ENCODE data around the gene THAP4.
"Not testable (repeated sequence)": the region's sequence is repeated elsewhere in the genome, so short reads cannot be mapped to it uniquely, and the experiment has no call there.

Gene THAP4

DNA sequence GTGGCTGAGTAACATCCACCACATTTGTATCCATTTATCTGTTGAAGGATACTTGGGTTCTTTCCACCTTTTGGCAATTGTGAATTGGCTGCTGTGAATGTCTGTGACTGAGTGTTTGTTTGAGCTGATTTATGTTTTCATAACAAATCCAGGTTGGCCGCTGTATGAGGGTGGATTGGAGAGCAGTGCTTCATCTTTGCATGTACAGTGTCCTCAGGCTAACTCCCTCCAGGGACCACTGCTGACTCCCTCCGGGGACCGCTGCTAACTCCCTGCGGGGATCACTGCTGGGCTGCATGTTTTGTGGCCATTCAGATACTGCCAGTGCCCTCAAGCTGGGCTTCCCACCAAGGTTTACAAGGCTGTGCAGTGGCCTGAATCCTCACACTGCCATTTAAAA is 68.2 kb downstream of the THAP4 start:
- no peak for DNase-seq (ENCODE audit: extremely low spot score, insufficient read length, low read depth)
- no peak for FAIRE-seq

- DNase-seq (ENCODE audit: extremely low spot score, insufficient read length, low read depth) (no peak), FAIRE-seq (no peak)
Observed at GRCh38 chr2:241567776-241568175, 69.2 kb downstream of the THAP4 start.

DNA sequence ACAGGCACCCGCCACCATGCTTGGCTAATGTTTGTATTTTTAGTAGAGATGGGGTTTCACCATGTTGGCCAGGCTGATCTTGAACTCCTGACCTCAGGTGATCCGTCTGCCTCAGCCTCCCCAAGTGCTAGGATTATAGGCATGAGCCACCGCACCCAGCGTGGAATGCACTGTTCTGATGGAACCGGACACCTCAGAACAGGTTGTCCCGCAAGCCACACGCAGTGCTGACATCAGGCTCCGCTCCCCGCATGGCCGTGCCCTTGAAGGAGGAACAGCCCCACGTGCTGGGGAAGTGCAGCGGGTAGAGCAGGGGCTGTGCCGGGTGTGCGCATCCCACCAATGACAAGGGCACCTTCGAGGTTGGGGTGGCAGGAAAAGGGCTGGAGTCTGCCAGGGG is 69.7 kb downstream of the THAP4 start:
- not testable (repeated sequence) for FAIRE-seq; DNase-seq (ENCODE audit: extremely low spot score, insufficient read length, low read depth)

DNA sequence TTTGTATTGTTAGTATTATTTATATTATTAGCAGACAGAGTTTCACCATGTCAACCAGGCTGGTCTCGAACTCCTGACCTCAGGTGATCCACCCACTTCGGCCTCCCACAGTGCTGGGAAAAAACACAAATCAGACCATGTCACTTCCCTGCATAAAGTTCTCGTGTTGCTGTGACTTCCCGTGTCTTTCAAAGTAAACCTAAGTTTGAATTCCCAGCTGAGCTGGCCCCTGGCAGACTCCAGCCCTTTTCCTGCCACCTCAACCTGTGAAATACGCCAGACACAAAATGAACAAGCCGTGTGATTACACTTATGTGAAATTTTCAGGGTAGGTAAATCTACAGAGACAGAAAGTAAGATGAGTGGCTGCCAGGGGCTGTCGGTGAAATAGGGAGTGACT is 70.5 kb downstream of the THAP4 start:
- FAIRE-seq (no peak), DNase-seq (ENCODE audit: extremely low spot score, insufficient read length, low read depth) (no peak)

DNA sequence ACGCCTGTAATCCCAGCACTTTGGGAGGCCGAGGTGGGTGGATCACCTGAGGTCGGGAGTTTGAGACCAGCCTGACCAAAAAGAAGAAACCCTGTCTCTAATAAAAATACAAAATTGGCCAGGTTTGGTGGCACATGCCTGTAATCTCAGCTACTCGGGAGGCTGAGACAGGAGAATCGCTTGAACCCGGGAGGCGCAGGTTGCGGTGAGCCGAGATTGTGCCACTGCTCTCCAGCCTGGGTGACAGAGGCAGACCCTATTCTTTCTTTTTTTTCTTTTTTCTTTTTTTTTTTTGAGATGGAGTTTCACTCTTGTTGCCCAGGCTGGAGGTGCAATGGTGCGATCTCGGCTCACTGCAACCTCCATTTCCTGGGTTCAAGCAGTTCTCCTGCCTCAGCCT is 70.9 kb downstream of the THAP4 start:
- not testable (repeated sequence) for FAIRE-seq; DNase-seq (ENCODE audit: extremely low spot score, insufficient read length, low read depth)

DNA sequence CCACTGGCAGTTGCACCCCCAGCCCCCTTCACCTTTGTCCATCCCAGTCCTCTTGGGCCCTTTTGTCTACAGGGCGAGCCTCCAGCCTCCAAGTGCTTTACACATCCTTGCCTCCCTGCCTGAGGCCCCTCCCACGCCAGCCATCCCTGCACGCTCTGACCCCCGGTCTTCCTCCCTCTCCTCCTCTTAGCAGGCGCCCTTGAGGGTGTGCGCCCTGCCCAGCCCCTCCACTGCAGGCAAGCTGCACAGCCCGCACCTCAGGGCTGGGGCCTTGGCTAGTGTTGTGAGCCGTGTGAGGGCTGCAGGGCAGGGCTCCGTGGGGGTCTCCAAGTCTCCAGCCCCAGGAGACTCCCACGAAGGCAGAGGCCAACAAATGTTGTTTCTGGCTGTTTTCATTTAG is 71.5 kb downstream of the THAP4 start:
- DNase-seq (ENCODE audit: extremely low spot score, insufficient read length, low read depth) (no peak), FAIRE-seq (no peak)

DNA sequence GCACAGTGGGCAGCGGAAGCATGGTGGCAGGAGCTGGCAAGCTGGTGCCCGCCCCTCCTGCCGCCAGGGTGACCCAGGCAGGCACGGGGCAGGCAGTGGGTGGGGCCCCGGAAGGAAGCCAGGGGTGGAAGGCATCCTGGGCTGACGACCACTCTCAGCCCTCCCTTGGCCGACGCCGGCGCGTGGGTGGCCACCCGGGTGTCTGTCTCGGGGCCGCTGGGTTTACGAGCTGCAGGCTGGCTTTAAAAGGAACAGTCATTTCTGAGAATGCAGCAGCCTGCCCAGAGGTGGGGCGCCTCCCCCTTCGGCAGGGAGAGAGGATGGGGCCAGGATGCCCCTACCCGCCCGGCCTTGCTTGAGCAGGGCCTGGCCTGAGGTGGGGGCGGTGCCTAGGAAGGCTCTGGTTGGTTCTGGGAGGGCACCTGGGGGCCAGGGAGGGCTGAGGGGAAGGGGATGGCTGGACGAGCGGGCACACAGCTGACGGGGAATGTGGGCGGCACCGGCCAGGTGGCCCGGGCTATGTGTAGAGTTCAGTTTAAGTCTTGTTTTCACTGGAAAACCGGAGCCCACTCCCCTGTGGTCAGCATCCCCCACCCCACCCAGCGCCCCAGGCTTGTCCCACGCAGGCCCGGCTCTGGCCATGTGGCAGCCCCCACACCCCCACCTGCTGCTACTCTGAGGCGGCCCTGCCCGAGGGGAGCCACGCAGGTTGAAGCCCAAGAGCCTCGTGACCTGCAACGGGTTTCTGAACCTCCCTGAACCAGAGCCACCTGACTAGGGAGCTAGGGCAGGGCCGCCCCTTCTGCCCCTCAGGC is 72.2 kb downstream of the THAP4 start:
- FAIRE-seq: no peak
- DNase-seq (ENCODE audit: extremely low spot score, insufficient read length, low read depth): no peak

- FAIRE-seq: no peak
- DNase-seq (ENCODE audit: extremely low spot score, insufficient read length, low read depth): no peak
Observed at GRCh38 chr2:241563981-241564595, 72.9 kb downstream of the THAP4 start.

- no peak for FAIRE-seq
- no peak for DNase-seq (ENCODE audit: extremely low spot score, insufficient read length, low read depth)
Observed at GRCh38 chr2:241563571-241563980, 73.4 kb downstream of the THAP4 start.

DNA sequence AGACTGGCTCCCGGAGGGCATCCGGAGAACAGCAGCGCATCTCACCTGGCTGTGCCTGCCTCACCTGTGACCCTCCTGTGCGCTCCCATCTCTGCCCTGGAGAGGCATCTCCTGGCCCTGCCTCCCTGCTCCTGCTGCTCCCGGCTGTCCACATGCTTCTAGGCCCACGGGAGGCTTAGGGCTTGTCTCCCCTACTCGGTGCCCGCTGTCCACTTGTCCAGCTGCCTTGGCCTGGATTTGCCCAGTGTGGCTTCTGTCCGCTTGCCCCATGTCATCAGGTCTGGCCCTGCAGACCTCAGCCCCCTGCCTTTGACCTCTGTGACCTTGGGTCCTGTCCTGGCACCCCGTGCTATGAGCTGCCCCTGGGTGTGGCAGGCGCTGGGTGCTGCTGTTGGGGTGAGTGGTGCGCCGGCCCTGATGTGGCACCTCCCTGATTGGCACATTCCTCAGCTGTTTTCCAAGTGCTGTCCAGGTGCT is 73.9 kb downstream of the THAP4 start:
- DNase-seq (ENCODE audit: extremely low spot score, insufficient read length, low read depth): no peak
- FAIRE-seq: no peak

DNA sequence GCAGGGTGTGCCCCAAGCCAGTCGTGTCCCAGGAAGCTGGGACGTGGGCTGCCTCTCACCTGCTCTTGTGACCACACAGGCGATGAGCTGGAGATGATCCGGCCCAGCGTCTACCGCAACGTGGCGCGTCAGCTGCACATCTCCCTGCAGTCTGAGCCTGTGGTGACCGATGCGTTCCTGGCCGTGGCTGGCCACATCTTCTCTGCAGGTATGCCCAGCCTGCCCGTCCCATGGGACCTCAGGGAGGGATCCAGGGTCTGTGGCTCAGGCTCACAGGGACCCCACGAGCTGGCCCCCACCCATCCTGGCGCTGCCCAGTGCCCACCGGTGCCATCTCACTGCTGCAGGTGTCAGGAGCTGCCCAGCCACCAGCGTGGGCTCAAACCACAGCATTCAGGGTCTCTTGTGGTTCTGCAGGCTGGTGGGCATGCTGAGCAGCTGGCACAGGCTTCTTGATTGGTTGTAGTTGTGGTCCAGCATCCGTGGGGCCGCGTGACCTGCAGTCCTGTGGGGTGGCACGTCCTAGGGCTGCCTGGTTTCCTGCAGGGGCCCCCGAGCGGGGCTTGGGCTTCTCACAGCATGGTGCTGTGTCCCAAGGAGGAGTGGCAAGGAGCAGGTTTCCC is 74.6 kb downstream of the THAP4 start:
- FAIRE-seq: no peak
- no peak for DNase-seq (ENCODE audit: extremely low spot score, insufficient read length, low read depth)

DNA sequence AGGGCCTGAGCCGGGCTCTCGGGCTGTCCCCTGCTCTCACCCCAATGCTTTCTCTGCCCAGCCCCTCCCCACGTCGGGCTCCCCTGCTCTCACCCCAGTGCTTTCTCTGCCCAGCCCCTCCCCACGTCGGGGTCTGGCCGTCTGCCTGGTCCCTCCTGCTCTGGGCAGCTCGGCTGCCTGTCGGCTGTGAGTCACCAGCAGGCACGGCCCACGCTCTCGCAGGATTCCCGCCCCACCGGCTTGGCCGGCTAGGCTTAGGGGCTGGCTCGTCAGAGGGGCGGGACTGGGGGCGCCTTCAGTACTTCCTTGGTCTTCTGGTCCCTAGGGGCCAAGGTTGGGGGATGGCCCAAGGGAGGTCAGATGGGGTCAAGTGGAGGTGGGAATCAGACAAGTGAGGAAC is 75.1 kb downstream of the THAP4 start:
- FAIRE-seq (no peak), DNase-seq (ENCODE audit: extremely low spot score, insufficient read length, low read depth) (no peak)

DNA sequence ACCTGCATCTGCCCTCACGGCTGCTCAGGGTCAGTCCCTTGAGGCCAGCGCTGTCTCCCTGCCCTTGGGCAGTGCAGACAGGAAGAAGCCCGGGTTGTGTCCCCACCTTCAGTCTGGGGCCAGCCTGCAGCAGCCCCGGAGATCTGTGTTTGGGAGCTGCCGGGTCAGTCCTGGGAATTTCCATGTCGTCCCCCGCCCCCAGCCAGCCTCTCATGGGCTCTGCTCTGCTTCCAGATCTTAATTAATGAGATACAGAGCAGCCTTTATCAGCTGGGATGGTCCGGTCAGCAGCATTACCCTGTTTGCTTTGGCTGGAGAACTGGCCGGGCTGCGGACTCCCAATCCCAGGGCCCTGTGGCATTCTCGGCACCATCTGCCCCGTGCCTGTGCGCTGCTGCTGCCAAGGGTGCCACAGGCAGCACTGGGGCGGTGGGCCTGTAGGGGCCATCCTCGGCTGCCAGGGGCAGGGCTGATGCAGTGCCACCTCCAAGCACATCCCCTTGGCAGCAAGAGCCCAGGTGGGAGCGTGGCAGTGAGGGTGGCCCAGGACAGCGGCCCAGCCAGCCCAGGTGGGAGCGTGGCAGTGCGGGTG is 76.0 kb downstream of the THAP4 start:
- DNase-seq (ENCODE audit: extremely low spot score, insufficient read length, low read depth): no peak
- FAIRE-seq: no peak

DNA sequence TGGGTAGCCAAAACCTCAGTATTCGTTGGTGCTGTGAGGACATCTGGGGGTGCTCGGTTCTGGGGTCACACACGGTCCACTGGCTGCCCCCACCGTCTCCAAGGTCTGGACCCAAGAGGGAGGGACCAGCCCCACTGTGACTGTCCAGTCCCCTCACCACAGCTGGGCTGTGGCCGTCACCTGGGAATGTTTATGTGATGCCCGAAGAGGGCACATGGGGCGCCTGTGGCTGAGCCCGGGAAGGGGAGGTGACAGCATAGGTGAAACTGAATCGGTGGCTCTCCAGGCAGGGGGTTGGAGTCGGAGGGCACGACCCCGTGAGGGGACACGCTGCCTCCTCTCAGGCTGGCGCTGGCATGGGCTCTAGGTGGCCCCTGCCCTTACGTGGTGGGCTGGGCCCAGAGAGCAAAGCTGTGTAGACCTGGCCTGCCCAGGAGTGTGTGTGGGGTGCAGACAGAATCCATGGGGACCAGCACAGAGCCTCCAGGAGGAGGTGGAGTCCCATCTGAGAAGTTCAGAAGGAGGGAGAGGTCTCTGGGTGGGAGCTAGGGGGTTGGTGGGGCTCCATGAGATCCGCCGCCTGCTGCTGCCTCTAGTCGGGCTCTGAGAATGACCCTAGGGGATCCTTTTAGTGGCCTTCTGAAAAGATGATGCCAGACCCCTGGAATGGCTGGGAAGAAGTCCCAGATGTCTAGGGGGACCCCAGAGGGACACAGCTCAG is 76.6 kb downstream of the THAP4 start:
- DNase-seq (ENCODE audit: extremely low spot score, insufficient read length, low read depth) (no peak), FAIRE-seq (no peak)

DNA sequence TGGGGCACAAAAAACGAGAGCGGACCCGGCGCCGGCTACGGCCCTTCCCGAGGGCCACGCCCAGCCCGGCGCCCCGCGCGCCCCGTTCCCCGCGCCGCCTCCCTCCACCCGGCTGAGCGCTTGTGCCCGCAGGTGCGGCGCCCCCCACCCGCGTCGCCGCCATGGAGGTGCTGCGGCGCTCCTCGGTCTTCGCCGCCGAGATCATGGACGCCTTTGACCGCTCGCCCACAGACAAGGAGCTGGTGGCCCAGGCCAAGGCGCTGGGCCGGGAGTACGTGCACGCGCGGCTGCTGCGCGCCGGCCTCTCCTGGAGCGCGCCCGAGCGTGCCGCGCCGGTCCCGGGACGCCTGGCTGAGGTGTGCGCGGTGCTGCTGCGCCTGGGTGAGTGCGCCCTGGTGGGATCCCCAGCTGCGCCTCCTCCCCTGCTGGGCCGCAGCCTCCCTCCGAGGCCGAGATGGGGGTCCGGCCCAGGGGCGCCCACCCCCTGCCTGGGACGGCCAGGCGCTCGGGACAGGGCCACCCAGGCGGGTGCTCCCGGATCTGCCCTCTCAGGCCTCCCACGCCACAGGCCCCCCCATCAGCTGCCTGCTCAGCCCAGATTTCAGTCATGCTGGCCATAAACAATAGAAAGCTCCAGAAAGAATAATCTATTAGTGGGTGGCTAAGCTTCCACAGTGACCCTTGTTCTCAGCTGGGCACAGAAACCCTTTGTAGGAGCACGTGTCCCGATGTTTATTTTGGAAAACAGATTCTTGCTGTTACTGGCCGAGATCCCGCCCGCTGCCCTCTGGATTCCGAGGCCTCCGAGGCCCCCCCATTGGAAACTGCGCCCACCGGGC is 77.4 kb downstream of the THAP4 start:
- no peak for FAIRE-seq
- no peak for DNase-seq (ENCODE audit: extremely low spot score, insufficient read length, low read depth)

- FAIRE-seq: no peak
- DNase-seq (ENCODE audit: extremely low spot score, insufficient read length, low read depth): no peak
Observed at GRCh38 chr2:241558532-241559322, 78.2 kb downstream of the THAP4 start, which contains the start of gene BOK. Gene BOK (plus strand): TSS chr2:241558745. CDS start chr2:241559484, 739 bp downstream.

- no peak for DNase-seq (ENCODE audit: extremely low spot score, insufficient read length, low read depth)
- FAIRE-seq: no peak
Observed at GRCh38 chr2:241556746-241557145, 80.2 kb downstream of the THAP4 start.

GRCh38 chr2:241555711-241556110 is 81.2 kb downstream of the THAP4 start:
- no peak for FAIRE-seq

More at GRCh38 chr2:241555711-241556110, 81.2 kb downstream of the THAP4 start:
- no peak for DNase-seq (ENCODE audit: extremely low spot score, insufficient read length, low read depth)
